A204.1 (cell line): ENCODE results near the gene SUSD2.
"Not testable (repeated sequence)": the region's sequence is repeated elsewhere in the genome, so short reads cannot be mapped to it uniquely, and the experiment has no call there.

ENCODE experiments used
- FAIRE-seq: peaks from 2 replicates; lab custom pipeline; 2012; peaks lifted over from hg19 to GRCh38; lab: Jason Lieb, UNC

SUSD2 gene, protein sequence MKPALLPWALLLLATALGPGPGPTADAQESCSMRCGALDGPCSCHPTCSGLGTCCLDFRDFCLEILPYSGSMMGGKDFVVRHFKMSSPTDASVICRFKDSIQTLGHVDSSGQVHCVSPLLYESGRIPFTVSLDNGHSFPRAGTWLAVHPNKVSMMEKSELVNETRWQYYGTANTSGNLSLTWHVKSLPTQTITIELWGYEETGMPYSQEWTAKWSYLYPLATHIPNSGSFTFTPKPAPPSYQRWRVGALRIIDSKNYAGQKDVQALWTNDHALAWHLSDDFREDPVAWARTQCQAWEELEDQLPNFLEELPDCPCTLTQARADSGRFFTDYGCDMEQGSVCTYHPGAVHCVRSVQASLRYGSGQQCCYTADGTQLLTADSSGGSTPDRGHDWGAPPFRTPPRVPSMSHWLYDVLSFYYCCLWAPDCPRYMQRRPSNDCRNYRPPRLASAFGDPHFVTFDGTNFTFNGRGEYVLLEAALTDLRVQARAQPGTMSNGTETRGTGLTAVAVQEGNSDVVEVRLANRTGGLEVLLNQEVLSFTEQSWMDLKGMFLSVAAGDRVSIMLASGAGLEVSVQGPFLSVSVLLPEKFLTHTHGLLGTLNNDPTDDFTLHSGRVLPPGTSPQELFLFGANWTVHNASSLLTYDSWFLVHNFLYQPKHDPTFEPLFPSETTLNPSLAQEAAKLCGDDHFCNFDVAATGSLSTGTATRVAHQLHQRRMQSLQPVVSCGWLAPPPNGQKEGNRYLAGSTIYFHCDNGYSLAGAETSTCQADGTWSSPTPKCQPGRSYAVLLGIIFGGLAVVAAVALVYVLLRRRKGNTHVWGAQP

GRCh38 chr22:24181088-24181995 is at the start of gene SUSD2:
Gene SUSD2 (plus strand): TSS chr22:24181487. CDS start chr22:24181520, 33 bp downstream.
- FAIRE-seq, result no peak

- no peak for FAIRE-seq
Observed at GRCh38 chr22:24133187-24133965, 47.9 kb upstream of the SUSD2 start.

DNA sequence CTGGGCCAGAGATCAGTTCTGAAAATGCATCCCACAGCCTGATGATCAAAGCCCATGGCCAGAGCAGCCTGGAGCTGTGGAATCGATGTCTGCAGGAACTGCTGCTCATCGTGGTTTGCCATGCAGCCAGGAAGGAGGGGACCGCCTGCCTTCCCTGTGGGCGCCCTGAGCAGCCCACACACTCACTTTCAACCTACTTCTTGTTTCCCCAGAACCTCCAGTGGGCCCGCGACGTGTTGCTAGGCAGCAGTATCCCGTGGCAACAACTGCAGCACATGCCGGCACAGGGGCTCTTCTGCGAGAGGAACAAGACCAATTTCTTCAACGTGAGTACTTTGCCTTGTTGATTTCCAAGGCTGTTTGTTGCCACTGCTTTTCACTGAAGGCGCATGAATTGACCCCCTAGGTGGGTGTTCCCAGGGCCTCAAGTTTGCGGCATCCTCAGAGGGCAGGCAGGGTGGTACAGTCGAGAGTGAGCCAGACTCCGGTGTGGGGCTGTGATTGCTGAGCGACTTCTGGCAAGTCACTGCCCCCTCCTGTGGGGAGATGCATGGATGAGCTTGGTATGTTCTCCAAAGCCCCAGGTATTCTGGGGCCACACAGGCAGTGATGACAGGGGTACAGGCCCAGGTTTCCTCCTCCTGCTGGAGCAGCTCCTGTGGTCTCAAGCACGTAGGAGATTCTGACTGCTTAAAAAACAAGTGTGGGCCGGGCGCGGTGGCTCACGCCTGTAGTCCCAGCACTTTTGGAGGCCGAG is 47.0 kb upstream of the SUSD2 start:
- FAIRE-seq, result no peak

- FAIRE-seq, result not testable (repeated sequence)
Observed at GRCh38 chr22:24136533-24136932, 44.8 kb upstream of the SUSD2 start.

- FAIRE-seq, result no peak
Observed at GRCh38 chr22:24137595-24137994, 43.7 kb upstream of the SUSD2 start.

- no peak for FAIRE-seq
Observed at GRCh38 chr22:24138649-24139420, 42.5 kb upstream of the SUSD2 start.

DNA sequence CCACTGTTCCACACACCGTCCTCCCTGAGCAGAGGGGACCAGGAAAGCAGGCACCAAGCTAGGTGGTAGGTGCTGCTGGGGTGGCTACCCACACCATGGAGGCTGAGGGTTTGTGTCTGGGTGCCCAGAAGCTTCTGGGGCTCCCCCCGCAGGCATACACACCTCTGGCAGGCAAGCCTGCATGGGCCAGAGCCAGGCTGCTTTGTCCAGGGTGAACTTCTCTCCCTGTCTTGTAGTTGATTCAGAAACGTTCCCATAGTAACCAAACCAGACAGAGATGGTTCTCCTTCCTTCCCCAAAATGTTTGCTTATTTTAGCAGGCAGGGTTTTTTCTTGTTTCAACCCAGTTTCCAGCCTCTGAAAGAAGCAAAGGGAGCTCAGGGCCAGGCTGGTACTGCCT is 40.9 kb upstream of the SUSD2 start:
- FAIRE-seq, result no peak

DNA sequence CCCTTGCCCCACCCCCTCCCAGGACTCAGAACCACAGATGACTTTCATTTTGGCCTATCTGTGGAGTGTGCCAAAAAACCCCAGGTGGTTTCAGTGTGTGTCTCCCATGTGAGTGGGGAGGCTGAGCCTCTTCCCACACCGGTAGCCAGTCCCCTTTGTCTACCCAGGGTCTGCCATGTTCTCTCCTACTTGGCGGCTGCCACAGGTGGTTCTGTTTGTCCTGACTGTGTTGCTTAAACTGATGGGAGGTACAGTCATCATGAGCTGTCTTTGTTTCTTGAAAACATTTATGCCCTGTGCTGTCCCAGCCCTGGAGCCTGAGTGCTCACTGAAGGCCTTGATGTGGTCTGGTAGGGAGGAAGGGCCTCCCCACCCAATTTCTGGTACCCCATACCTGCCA is 39.7 kb upstream of the SUSD2 start:
- FAIRE-seq, result no peak

DNA sequence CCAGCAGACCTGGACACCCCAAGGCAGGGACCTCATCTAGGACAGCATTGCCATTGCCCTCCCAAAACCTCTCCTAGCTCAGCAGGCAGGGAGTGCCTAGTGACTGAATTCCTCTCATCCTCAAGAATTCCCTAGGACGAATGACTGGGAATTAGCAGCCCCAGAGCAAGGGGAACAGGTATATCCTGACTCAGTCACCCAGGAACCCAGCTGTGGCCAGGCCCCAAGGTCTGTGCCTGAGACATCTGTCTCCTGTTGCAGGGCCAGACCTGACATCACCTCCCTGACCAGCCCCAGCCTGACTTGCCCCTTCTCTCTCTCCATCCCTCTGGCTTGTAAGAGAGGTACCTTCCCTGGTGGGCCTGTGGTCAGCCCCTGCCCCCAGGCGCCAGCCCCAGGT is 39.0 kb upstream of the SUSD2 start:
- no peak for FAIRE-seq

- no peak for FAIRE-seq
Observed at GRCh38 chr22:24142831-24143230, 38.5 kb upstream of the SUSD2 start.

GRCh38 chr22:24144056-24144777 is 37.1 kb upstream of the SUSD2 start:
- no peak for FAIRE-seq

- FAIRE-seq, result no peak
Observed at GRCh38 chr22:24144778-24145085, 36.6 kb upstream of the SUSD2 start.

DNA sequence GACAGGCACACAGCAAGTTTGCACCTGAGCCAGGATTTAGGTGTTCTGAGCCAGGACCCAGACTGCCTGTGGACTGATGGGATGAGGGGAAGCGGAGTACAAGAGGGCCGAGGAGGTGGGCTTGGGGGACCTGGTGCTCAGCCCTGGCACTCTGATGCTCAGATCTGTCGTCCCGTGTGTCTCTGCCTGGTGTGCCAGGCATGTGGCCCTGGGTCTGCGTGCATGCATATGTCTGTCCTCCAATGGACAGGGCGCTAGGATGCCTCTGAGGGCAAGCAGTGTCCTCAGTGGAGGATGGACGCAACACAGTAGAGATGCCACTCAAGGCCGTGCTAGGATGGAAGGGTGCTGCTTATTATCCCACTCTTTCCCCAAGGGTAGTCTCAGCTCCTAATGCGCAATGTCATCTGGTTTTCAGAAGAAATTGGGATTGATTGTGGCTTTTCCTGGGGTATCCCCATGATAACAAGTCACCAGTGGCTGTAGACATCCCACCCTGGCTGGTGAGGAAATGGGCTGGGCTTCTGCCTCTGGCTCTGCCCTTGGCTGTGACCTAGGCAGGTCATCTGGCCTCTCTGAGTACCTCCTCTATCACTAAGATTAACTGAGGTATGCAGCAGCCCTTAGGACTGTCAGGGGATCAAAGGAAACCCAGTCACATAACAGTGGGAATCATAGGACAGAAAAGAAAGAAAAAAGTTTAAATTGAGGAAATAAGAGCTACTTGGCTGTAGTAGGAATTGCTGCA is 35.7 kb upstream of the SUSD2 start:
- no peak for FAIRE-seq

DNA sequence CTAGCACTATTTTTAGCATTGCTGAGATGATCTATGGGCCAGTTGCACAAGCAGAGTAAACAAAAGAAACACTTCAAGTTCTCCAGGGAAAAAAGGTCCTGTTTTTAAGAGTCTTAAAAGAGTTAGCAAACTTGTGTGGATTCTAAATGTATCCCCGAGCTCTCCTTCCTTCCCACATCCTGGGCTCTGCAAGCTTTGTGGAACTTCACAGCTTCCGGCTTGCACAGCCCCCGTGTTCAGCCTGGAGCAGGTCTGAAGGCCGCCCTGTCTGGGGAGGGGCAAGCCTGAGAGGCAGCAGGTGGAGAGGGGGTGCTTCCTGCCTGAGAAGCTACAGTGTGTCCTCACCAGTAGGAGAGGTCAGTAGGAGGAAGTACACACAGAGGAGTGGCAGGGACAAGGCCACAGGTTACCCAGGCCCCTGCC is 35.1 kb upstream of the SUSD2 start:
- FAIRE-seq, result no peak

DNA sequence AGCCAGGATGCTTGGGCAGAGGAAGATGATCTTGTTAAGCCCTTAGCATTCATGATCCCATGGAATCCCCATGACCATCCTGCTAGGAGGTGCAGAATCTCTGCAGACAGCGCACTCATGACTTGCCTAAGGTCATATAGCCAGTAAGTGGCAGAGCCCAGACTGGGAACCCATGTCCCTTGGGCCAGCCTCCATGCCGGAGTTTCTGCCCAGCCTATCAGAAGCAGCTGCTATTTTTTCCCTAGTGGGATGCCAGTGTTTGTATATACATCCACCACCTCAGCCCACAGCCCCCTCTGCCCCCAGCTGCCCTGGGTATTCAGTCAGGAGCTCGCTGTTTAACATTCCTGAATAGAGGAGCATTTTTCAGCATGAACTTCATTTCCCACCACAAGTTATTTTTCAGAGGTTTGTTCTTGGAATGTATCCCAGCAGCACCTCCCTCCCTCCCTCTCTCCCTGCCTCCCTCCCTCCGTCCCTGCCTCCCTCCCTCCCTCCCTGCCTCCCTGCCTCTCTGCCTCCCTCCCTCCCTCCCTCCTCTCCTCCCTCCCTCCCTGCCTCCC is 34.4 kb upstream of the SUSD2 start:
- no peak for FAIRE-seq

- no peak for FAIRE-seq
Observed at GRCh38 chr22:24147666-24148065, 33.6 kb upstream of the SUSD2 start.

DNA sequence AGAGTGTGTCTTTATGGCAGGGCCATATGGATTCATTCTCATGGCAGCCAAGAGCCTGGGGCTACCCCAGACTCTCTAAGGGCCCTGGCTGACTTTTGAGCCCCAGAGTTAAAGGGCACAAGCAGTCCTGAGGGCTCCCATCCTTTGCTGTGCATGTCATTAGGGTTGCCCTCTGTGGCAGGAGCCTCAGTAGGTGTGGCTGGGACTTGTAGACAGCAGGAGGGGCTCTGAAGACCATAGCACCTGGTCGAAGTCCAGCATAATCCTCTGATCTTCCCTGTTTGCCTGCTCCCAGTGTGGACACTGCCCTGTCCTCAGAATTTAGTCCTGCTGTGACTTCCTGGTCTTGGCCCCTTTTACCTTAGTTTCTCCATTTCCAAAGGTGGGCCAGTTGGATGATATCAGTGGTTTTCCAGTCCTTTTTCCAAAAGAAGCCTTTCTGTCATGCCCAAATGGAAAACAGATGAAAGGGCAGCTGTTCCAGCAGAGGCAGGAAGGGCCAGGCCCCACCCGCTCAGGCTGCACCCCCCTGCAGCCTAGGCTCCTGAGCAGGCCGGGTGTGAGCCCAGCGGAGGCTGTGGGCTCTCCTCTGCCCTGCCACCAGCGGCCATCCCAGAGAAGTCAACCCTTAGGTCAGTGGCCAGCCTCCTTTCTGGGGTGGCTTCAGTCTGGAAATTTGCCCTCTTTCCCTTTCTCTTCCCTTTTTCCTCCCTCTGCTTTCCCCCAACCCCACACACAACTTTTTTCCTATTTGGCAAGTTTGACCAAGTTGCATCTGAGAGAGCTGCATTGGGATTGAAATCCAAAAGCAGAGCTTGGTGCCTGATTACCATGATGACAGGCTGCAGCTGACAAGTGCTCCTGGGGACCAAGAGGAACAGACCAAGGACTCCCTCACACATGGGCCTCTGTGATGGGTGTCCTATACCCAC is 32.8 kb upstream of the SUSD2 start:
- FAIRE-seq, result no peak
